Measurements from ENCODE around the gene LRRC40. TPM values are rescaled to one million over a fixed set of nuclear protein-coding genes. Genes with fewer than 3 reads are reported as not detected.

LRRC40 gene
- 10 to 100 TPM in 6 of 9 donors, 1 to 10 TPM in 3; 7.2 to 18.7 (median 12.1) TPM for total RNA-seq
- polyA plus RNA-seq = 10 to 100 TPM in 1 of 3 donors, 1 to 10 TPM in 2; 5.8 to 14.0 (median 9.1) TPM
- long read RNA-seq, donor 1, partial matches to known transcripts = 318 of 343 reads
- long read RNA-seq, donor 1, other reads (novel, unspliced or antisense) = 21 of 343 reads
- long read RNA-seq, donor 2, partial matches to known transcripts = 244 of 246 reads
- long read RNA-seq, donor 2, other reads (novel, unspliced or antisense) = 0 of 246 reads
- long read RNA-seq, donor 3, partial matches to known transcripts = 0 of 3 reads
- long read RNA-seq, donor 3, other reads (novel, unspliced or antisense) = 0 of 3 reads
- long read RNA-seq, donor 4, transcript LRRC40-201 (15 exons, 2,884 nt) = major isoform, 8 of 12 reads
- long read RNA-seq, donor 4, partial matches to known transcripts = 2 of 12 reads
- long read RNA-seq, donor 4, other reads (novel, unspliced or antisense) = 2 of 12 reads
- long read RNA-seq, donor 5, transcript LRRC40-201 (15 exons, 2,884 nt) = major isoform, 36 of 39 reads
- long read RNA-seq, donor 5, partial matches to known transcripts = 0 of 39 reads
- long read RNA-seq, donor 5, other reads (novel, unspliced or antisense) = 3 of 39 reads
- long read RNA-seq, donor 6, transcript LRRC40-201 (15 exons, 2,884 nt) = major isoform, 9 of 11 reads
- long read RNA-seq, donor 6, partial matches to known transcripts = 0 of 11 reads
- long read RNA-seq, donor 6, other reads (novel, unspliced or antisense) = 2 of 11 reads
- long read RNA-seq, donor 7, partial matches to known transcripts = 5 of 7 reads
- long read RNA-seq, donor 7, other reads (novel, unspliced or antisense) = 0 of 7 reads
- long read RNA-seq, donor 8, partial matches to known transcripts = 5 of 9 reads
- long read RNA-seq, donor 8, other reads (novel, unspliced or antisense) = 0 of 9 reads
- long read RNA-seq, donor 9, partial matches to known transcripts = 0 of 2 reads
- long read RNA-seq, donor 9, other reads (novel, unspliced or antisense) = 0 of 2 reads
- long read RNA-seq, donor 10, partial matches to known transcripts = 321 of 329 reads
- long read RNA-seq, donor 10, other reads (novel, unspliced or antisense) = 6 of 329 reads

DNA sequence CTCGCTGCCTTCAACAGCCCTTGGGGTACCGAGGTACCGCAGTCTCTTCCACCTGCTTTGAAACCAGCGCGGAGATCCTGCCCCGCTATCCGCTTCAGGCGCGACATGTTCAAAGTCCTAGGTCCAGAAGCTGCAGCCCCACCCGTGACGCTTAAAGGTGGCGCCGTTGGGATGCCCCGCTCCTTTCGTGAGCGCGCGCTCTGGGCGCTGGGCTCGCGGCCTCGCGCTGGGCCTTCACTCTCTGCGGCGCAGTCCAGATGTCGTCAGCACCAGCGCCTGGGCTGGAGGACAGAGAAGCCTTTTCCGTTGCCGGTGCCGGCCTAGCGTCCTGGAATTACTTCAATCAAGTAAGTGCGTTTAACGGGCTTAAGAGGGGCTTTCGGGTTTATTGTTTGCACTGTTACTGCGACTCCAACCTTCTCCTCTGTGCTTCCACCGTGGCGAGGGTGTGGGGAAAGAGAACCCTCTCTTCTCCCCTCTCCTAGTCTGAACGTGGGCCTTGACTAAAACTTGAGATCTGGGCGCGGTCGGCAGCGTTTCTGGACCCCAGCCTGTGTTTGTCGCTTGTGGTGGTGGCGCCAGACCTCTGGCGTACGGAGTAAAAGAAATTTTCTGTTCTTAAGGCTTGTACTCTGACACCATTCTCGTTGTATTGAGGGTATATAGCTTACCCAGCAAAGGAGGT is at the start of gene LRRC40:
TSS of gene LRRC40 (minus strand) at position 146 of the 685 bp plus-strand sequence. CDS start at position 107, 39 bp downstream.
- intact Hi-C loops (cut with DNase I) = no loop called here
- Histone ChIP-seq H3K4me1 (replicated peaks in 1 of 2) (peaks cover 34 to 50% of the 10 kb centered on the region in 2 donors), H3K27me3 (no peaks in the 10 kb centered on the region), H3K27ac (peak within 1 kb of the TSS; percentile 85 to 93 (median 92)), H3K9me3 (replicated peaks in 1 of 3) (no peaks in the 10 kb centered on the region), H3K36me3 (replicated peaks in 1 of 2) (no peaks in the 10 kb centered on the region), H3K4me3 (peak within 1 kb of the TSS; percentile 63 to 82 (median 72))
- TF ChIP-seq CTCF (IDR thresholded peaks at IDR 0.05) (no peak), POLR2A (IDR thresholded peaks at IDR 0.05) (peak; percentile 58 to 92)
- WGBS, 4 donors = 0 to 1% (median 0%) methylated on average over 18 to 47 of the region's 47 CpGs
- peak; percentile 95 to 97 (median 96) for DNase-seq

DNA sequence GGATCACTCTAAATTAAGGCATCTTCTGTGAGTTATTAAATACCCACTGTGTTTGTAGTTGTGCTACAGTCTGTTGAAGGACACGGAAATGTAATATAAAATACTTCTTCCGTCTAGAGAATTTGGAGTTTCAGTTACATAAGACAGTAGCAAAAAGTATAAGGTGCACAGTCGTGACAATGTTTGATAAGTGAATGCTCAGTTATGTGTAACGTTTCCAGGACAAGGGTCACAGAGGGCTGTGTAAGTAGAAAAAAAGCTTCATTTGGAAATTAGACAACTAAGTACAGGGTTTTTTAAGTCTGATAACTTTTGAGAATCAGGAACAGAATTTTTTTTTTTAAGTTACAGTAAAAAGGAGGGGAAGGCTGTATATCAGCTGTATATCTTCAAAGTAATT is 43.4 kb upstream of the LRRC40 start:
- Histone ChIP-seq H3K27ac (no peak overlapping the region), H3K9me3 (replicated peaks in 1 of 3) (no peaks in the 10 kb centered on the region), H3K4me3 (no peak overlapping the region), H3K36me3 (replicated peaks in 1 of 2) (peaks cover 0 to 81% of the 10 kb centered on the region in 2 donors), H3K27me3 (no peaks in the 10 kb centered on the region), H3K4me1 (replicated peaks in 1 of 2) (peaks cover 0 to 6% of the 10 kb centered on the region in 2 donors)
- intact Hi-C loops (cut with DNase I) = loop anchor here in 1 of 2 donors (10.0 kb wide), 1 partner anchor 816 kb away; no protein-coding TSS in a partner anchor
- TF ChIP-seq POLR2A (IDR thresholded peaks at IDR 0.05) (no peak), CTCF (IDR thresholded peaks at IDR 0.05) (no peak)
- WGBS, 4 donors = 70 to 80% (median 74%) methylated on average over 4 of the region's 4 CpGs
- DNase-seq = no peak

DNA sequence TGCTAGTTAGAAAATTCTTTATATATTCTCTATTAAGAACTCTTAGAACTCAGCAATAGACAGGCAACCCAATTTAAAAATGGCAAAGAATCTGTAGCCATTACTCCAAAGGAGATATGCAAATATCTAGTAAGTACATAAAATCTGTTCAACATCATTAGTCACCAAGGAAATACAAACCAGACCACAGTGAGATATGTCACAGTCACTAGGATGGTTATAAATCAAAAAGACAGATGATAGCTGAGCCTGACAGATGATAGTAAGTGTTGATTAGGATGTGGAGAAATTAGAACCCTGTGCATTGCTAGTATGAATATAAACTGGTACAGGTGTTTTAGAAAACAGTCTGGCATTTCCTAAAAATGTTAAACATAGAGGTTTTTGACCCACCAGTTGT is 42.4 kb upstream of the LRRC40 start:
- DNase-seq = no peak
- H3K27ac ChIP-seq = no peak overlapping the region
- H3K4me1 ChIP-seq (replicated peaks in 1 of 2) = peaks cover 0 to 6% of the 10 kb centered on the region in 2 donors
- TF ChIP-seq POLR2A (IDR thresholded peaks at IDR 0.05) (no peak), CTCF (IDR thresholded peaks at IDR 0.05) (no peak)
- intact Hi-C loops (cut with DNase I) = loop anchor here in 1 of 2 donors (10.0 kb wide), 1 partner anchor 817 kb away; no protein-coding TSS in a partner anchor
- no peaks in the 10 kb centered on the region for H3K9me3 ChIP-seq (replicated peaks in 1 of 3)
- H3K4me3 ChIP-seq = no peak overlapping the region
- no peaks in the 10 kb centered on the region for H3K27me3 ChIP-seq
- H3K36me3 ChIP-seq (replicated peaks in 1 of 2) = peaks cover 0 to 84% of the 10 kb centered on the region in 2 donors
